Measurements from ENCODE around the gene SCYGR7. TPM values are rescaled to one million over a fixed set of nuclear protein-coding genes. Genes with fewer than 3 reads are reported as not detected.
"Not testable (repeated sequence)": the region's sequence is repeated elsewhere in the genome, so short reads cannot be mapped to it uniquely, and the experiment has no call there.

The SCYGR7 gene
- total RNA-seq, 1 donor from 2014 or later = not detected

DNA sequence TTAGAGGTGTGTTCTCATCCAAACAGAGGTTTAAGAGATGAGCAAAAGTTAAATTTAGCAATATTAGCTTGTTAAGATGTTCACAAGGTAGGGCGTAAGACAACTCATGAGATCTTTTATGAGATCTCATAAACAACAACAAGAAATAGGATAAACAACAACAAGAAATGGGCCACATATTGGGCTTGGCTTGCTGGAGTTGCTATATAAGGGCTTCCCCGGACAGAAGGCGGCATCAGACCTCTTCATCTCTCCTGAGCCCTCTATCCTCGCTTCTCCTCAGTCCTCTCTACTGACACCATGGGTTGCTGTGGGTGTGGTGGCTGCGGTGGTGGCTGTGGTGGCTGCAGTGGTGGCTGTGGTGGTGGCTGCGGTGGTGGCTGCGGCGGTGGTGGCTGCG, 17.5 kb downstream of the SCYGR7 start, which contains the start of gene SCYGR8:
Gene SCYGR8 (plus strand): TSS at position 301 of the 400 bp plus-strand sequence. CDS start 0 bp downstream, at position 301.
- DNase-seq (ENCODE audit: low spot score) (no peak), ATAC-seq (no peak)

DNA sequence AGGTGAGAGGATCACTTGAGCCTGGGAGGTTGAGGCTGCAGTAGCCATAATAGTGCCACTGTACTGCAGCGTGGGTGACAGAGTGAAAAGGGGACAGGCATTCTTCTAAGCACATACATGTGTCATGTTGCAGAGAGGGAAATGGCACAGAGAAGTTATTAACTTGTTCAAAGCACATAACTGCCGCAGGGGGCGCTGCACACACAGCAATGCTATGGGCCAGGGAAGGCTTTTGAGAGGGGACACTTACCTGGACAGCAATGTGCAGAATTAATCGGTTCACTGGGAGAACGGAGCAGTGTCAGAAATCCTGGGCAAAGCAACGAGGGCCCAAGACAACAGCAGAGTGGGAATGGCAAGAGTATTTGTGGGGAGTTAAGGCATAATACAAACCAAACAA, 19.9 kb downstream of the SCYGR7 start:
- DNase-seq (ENCODE audit: low spot score) (no peak), ATAC-seq (no peak)
- intact Hi-C loops (cut with DNase I) = no loop called here

More for the DNA sequence above, 17.5 kb downstream of the SCYGR7 start, which contains the start of gene SCYGR8:
- intact Hi-C loops (cut with DNase I) = no loop called here

- ATAC-seq; intact Hi-C loops (cut with DNase I); DNase-seq (ENCODE audit: low spot score): not testable (repeated sequence)
These were observed 28.1 kb downstream of the SCYGR7 start for GRCh38 chr2:227756261-227756660.

DNA sequence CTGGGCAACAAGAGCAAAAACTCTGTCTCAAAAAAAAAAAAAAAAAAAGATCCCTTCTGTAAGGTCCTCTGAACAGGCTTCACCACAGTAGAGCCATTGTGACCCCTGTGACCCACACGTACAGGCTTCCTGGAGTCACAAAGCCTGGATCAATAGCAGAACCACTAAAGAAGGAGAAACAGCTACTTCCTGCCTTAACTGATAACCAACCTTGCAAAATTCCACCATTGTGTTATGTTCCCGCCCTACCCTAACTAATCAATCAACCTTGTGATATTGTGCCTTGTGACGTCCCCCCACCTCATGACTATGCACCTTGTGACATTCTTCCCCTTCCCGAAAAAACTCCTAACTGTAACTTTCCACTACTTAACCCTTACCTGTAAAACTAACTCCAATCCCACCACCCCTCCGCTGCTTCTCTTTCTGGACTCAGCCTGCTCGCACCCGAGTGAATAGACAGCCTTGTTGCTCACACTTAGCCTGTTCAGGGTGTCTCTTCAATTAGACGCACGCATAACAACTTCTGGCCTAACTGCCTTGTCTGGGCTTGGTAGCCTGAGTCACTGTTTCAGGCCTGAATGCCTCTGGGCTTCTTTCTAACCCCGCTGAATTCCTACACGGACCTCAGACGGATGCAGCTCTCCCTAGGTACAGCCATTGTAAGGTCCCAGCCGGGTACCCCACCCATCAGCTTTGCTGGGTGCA, 31.4 kb downstream of the SCYGR7 start:
- no peak for DNase-seq (ENCODE audit: low spot score)
- intact Hi-C loops (cut with DNase I) = loop anchor here (10.0 kb wide), 1 partner anchor 105 kb away; no protein-coding TSS in a partner anchor

GRCh38 chr2:227761740-227762476, 33.8 kb downstream of the SCYGR7 start:
- intact Hi-C loops (cut with DNase I) = loop anchor here (10.0 kb wide), 1 partner anchor 107 kb away; no protein-coding TSS in a partner anchor
- DNase-seq (ENCODE audit: low spot score) = no peak
- no peak for ATAC-seq

More for the DNA sequence above, 31.4 kb downstream of the SCYGR7 start:
- ATAC-seq = no peak

- intact Hi-C loops (cut with DNase I) = loop anchor here (10.0 kb wide), 1 partner anchor 111 kb away; no protein-coding TSS in a partner anchor
- ATAC-seq (peak; percentile 41), DNase-seq (ENCODE audit: low spot score) (no peak)
These were observed 37.7 kb downstream of the SCYGR7 start for GRCh38 chr2:227765788-227766372.

- ATAC-seq (peak; percentile 96), DNase-seq (ENCODE audit: low spot score) (peak; percentile 88)
- intact Hi-C loops (cut with DNase I) = loop anchor here (10.0 kb wide), 1 partner anchor 112 kb away; no protein-coding TSS in a partner anchor
These were observed 38.3 kb downstream of the SCYGR7 start for GRCh38 chr2:227766373-227766883.

GRCh38 chr2:227767830-227768229, 39.7 kb downstream of the SCYGR7 start:
- no peak for ATAC-seq
- intact Hi-C loops (cut with DNase I) = loop anchor here (10.0 kb wide), 1 partner anchor 113 kb away; no protein-coding TSS in a partner anchor
- no peak for DNase-seq (ENCODE audit: low spot score)

GRCh38 chr2:227772197-227772661, 44.1 kb downstream of the SCYGR7 start:
- intact Hi-C loops (cut with DNase I) = no loop called here
- no peak for DNase-seq (ENCODE audit: low spot score)
- peak; percentile 15 for ATAC-seq

- ATAC-seq = no peak
- no peak for DNase-seq (ENCODE audit: low spot score)
- intact Hi-C loops (cut with DNase I) = no loop called here
These were observed 44.8 kb downstream of the SCYGR7 start for GRCh38 chr2:227772932-227773331.

- DNase-seq (ENCODE audit: low spot score) = no peak
- intact Hi-C loops (cut with DNase I) = no loop called here
- no peak for ATAC-seq
These were observed 46.0 kb downstream of the SCYGR7 start for GRCh38 chr2:227774011-227774624.

DNA sequence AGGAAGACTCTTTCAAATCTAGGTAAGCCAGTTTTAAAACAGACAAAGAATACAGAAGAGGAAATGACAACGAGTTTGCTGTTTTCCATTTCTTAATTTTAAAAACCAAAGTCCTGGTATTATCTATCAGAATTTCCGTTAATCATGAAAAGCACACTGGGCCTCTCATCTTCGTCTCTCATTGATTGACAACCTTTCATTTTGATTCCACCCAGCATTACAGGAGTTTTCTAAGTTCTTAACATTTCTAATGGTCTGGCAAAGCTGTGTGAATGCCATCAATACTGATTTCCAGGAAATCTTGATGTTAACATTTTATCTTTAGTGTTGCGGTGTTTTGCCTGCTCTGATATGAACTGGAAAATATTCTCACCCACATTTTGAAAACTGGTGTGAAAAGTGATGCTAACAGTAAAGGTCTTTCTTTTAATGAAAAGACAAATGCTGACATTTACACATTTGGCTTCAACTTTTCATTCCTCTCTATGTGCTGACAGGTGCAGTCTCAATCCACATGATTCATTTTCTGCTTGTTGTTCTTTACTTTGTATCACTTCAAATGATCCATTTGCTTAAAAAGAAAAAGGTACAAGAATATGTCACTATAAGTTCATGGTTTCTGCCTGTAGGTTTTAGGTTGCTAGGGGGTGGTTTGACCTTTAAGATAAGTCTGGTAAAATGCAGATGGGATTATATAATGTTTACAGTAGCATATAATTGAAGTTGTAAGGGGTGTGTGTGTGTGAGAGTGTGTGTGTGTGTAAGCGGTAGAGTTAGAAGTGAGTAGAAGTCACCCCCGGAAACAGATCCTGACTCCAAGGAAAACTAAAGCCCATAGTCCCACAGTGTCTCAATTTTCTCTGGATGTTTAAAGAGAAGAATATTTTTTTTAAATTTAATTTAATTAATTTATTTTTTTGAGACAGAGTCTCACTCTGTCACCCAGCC, 47.0 kb downstream of the SCYGR7 start:
- no peak for ATAC-seq
- intact Hi-C loops (cut with DNase I) = no loop called here
- no peak for DNase-seq (ENCODE audit: low spot score)

Other genes starting within 250 kb of the SCYGR7 start
- gene SCYGR2, start 129.4 kb upstream of the SCYGR7 start, total RNA-seq = not detected
- gene SCYGR3, start 113.5 kb upstream of the SCYGR7 start, total RNA-seq = not detected
- gene SCYGR4, start 110.8 kb upstream of the SCYGR7 start, total RNA-seq = not detected
- gene SCYGR5, start 61.5 kb upstream of the SCYGR7 start, total RNA-seq = not detected
- gene SLC19A3, start 10.3 kb upstream of the SCYGR7 start, total RNA-seq = 7.1 TPM
- not detected for gene SCYGR6, start 3.6 kb upstream of the SCYGR7 start, total RNA-seq
- not detected for gene SCYGR8, start 17.6 kb downstream of the SCYGR7 start, total RNA-seq
- gene CCL20, start 85.5 kb downstream of the SCYGR7 start, total RNA-seq = 0.76 TPM
- gene DAW1, start 143.3 kb downstream of the SCYGR7 start, total RNA-seq = not detected

Measured in sciatic nerve (tissue), 2 donors.